ENCODE measurements around the gene CFB.

GRCh38 chr6:31979238-31979898, 33.5 kb downstream of the CFB start:
- TF ChIP-seq POLR2AphosphoS5 (IDR thresholded peaks at IDR 0.05; ENCODE audit: low read depth, low read length) (no peak), REST (IDR thresholded peaks at IDR 0.05; ENCODE audit: insufficient read depth in 1 of 2, low read depth in 2 of 2, low read length in 2 of 2) (no peak)
